KG1 (cell line): ENCODE data around the gene FRMD3.

Experiments
- DNase-seq: peaks from one replicate; lab custom pipeline; 2025; lab: John Stamatoyannopoulos, UW

The FRMD3 gene

GRCh38 chr9:83432877-83433550 lies 105.2 kb downstream of the FRMD3 start:
- DNase-seq: no peak

DNA sequence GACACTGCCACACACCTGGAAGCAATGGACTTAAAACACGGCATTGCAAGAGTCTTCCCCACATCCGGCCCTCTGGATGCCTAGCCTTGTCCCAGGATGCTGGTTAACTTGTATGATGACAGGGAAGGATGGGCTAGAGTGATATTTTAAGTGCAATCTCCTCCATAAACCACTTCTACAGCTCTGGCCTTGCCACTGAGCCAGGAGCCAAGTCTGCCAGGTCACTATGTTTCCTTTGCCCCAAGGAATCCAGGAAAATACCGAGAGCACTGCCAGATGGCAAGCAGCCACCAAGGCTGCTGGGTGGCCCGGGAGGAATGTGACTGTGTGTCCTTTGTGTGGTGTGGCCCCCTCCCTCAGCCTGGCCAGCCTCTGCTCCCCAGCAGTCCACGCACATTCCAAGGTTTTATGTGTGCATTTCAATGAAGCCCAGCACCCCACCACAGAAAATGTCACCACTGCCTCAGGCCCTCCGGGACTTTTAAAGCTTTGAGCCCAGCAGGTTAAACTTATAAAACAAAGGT lies 106.0 kb downstream of the FRMD3 start:
- DNase-seq: no peak

- DNase-seq: no peak
Observed at GRCh38 chr9:83431101-83432060, 106.8 kb downstream of the FRMD3 start.

- DNase-seq: no peak
Observed at GRCh38 chr9:83430681-83431080, 107.5 kb downstream of the FRMD3 start.

GRCh38 chr9:83429229-83429628 lies 109.0 kb downstream of the FRMD3 start:
- DNase-seq: no peak

DNA sequence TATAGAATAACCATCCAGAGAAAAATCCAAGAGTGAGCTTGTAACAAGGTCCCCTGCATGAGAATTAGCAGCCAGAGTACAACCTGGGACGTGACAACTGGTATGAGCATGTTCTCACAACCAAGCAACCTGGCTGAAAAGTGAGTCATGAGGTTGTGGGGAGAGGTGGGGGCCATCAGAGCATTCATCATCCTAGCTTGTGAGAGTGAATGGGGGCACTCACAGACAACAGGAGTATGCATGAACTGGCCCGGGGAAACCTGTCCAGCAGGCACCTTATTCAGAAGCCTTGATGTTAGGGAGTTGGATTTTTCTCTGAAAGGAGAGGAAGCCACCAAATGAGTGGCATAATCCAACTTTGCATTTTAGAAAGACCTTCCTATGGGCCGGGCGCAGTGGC lies 113.0 kb downstream of the FRMD3 start:
- no peak for DNase-seq

- no peak for DNase-seq
Observed at GRCh38 chr9:83424831-83425230, 113.4 kb downstream of the FRMD3 start.

DNA sequence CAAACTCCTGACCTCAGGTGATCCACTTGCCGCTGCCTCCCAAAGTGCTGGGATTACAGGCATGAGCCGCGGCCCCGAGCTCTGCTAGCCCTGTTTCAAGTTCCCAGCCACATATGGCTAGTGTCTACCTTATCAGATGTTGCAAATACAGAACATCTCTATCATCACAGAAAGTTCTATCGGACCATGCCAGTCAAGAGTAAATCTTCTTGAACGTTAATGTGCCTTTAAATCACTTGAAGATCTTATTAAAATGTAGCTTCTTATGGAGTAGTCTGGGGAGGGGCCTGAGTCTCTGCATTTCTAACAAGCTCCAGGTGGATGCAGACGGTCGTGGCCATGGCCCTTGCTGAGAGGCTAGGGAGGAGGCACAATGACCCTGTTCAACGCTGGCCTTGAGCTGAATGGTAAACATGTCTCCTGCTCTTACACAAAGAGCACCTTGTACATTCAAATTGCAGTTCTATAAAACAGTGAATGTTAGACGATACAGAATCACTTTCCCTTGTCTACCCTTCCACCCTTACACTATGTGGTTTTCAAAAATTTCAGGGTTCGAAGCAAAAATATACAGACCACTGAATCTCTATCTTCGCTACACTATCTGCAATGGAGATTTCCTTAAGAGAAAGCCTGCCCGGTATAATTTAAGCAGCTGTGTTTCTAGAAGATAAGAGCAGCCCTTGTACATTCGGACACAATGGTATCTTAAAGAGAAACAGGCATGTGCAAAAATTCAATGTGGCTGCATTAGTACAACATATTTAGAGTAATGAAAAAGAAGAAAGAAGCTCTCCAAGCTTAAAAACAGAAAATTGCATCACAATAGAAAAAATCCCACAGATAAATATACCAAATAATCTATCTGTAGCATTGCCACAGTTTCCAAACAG lies 114.1 kb downstream of the FRMD3 start:
- DNase-seq: no peak

- no peak for DNase-seq
Observed at GRCh38 chr9:83422527-83422926, 115.7 kb downstream of the FRMD3 start.

DNA sequence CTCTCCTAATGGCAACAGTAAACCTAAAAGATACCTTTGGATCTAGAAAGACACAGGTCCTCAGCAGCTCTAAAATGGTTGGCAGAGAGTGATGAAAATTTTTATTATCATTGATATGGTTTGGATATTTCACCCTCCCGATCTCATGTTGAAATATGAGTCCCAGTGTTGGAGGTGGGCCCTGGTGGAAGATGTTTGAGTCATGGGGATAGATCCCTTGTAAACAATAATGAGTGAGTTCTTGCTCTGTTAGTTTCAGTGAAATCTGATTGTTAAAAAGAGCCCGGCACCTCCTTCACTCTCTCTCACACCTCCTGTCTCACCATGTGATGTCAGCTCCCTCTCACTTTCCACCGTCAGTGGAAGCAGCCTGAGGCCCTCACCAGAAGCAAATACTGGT lies 117.7 kb downstream of the FRMD3 start:
- DNase-seq: no peak

DNA sequence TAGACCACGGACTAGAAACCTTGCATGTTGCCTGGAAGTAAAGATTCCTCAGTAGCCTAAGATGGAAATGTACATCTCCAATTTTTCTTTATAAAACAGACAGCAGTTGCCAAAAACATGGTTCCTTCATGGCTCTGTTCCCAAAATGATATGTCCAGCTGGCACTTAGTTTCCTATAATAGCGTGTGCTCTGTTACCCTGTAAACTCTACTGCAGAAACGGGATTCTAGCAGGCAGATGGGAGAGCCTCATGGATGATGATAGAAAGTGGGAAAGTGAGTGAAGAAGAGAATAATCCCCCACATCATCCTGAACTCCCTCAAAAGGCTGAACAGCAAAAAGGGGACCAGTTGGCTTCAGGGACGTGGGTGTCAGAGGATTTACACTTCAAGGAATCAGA lies 118.2 kb downstream of the FRMD3 start:
- no peak for DNase-seq

DNA sequence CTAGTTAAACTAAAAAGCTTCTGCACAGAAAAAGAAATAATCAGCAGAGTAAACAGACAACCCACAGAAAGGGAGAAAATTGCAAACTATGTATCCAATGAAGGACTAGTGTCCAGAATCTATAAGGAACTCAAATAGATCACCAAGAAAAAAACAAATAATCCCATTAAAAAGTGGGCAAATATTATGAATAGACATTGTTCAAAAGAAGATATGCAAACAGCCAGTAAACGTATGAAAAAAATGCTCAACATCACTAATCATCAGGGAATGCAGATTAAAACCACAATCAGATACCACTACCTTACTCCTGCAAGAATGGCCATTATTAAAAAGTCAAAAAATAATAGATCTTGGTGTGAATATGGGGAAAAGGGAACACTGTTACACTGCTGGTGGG lies 119.9 kb downstream of the FRMD3 start:
- no peak for DNase-seq

DNA sequence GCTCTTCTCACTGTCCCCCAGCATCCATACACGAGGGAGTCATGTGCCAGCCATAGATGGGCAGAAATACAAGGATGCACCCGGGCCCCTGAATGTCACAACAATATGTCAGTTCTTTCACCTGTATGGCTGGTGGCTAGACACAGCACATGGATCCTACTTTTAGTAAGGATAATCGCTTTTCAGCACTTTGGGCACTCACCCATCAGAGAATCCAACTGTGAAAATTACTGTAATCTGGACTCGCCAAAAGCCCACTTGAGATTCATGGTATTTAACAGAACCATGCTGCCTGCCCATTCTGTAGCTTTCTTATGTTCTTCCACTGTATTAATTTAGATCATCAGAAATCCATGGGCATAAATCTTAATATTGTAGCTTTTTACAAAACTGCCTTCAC lies 124.8 kb downstream of the FRMD3 start:
- DNase-seq: no peak

DNA sequence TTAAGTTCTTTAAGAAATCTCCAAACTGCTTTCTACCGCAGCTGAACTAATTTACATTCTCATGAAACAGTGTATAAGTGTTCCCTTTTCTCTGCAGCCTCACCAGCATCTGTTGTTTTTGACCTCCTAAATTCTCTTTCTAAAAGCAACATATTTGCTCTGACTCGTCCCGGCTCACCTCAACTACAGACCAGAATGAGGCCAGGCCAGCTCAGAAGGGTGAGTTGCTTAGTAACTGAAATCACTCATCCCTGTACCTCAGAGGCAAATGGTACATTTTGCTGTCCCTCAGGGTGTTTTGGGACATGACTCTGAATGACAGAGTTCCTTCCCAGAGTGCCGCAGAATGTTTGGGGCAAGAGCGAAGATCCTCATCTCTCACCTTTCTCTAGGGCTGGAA lies 127.5 kb downstream of the FRMD3 start:
- no peak for DNase-seq

DNA sequence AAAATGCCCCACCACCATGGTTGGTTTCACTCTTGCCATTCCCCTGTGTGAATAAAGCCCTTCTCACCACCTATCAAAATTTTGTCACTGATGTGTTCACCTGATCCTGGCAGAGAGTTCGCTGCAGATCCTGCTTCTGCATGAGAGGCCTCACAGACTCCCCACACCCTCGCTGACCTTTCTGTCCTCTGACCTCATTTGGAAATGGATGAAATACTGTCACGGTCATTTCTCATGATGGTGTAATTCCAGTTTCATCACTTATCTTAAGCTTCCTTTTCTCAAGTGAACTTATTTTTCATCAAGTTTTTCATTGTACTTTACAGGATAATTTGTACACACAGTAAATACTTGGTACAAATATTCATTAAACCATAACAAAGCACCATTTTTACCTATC lies 131.3 kb downstream of the FRMD3 start:
- DNase-seq: no peak

DNA sequence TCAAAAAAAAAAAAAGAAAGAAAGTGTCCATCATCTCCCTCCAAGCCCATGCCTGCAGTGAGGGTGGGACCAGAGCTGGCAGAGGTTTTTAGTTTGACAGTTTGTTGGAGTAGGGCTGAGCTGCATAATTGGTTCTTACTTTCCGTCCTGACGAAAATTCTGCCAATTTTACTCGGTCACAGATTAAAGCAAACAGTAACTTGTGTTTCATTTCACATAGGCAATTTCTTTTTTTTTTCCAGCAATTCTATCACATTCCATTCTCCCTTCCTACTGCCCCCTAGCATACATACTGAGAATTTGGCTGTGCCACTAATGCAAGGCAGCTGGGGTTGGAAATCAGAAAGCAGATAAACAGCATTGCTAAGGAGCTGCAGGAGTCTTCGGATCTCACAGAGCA lies 132.4 kb downstream of the FRMD3 start:
- DNase-seq: no peak

DNA sequence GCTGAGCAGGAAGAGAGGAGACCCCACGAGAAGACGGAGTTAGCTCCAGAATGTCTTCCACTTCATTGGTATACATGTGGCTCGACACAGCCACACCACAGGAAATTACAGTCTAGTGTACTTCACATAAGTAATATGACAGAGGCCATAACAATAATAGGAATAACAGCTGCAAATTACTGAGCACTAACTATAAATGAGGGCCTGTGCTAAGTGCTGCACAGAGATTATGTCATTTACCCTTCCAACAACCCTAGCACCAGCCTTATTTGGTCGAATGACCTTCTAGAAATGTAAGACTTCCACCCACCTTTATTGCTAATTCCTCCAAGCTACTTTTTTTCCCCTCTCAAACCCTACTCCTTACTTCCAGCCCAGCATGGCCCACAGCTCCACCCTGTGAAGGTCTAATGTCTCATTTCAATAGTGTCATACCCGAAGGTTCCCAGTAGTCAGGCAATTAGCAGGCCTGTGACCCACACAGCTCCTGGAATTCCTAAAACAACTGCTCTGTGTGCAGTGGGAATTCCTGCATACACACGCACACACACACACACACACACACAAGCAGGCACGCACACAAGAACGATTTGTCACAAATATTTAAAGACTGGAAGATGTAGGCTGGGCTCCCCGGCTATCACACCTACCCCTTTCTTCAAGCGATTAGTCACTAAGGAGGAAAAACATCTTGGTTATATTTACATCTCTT lies 134.5 kb downstream of the FRMD3 start:
- no peak for DNase-seq

- DNase-seq: no peak
Observed at GRCh38 chr9:83401328-83401900, 136.8 kb downstream of the FRMD3 start.

GRCh38 chr9:83396813-83397212 lies 141.4 kb downstream of the FRMD3 start:
- DNase-seq: no peak

DNA sequence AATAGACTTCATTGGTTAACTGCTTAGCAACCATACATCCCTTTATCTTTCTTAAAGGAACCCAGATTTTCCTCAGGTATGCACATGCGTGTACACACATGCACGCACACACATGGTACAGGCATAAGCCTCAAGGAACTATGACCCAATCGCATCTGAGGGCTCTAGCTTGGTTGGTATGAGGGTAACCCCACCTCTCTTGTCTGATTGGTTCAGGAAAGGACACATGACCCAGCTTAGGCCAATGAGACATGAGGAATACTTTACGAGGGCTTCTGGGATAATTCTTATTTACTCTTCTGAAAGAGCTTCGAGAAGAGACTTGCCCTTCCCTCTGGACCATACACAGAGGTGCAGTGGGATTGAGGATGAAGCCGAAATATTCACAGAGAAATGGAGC lies 141.9 kb downstream of the FRMD3 start:
- DNase-seq: no peak

GRCh38 chr9:83392228-83392627 lies 146.0 kb downstream of the FRMD3 start:
- DNase-seq: no peak
